ENCODE measurements around the gene SCFD2. TPM values are rescaled to one million over a fixed set of nuclear protein-coding genes. Genes with fewer than 3 reads are reported as not detected.

Gene SCFD2
- total RNA-seq (2022; extraction: Qiagen RNA extraction; ENCODE audit: low read depth) = 6.3 to 8.1 TPM (median 7.4 TPM) in 5 replicates

DNA sequence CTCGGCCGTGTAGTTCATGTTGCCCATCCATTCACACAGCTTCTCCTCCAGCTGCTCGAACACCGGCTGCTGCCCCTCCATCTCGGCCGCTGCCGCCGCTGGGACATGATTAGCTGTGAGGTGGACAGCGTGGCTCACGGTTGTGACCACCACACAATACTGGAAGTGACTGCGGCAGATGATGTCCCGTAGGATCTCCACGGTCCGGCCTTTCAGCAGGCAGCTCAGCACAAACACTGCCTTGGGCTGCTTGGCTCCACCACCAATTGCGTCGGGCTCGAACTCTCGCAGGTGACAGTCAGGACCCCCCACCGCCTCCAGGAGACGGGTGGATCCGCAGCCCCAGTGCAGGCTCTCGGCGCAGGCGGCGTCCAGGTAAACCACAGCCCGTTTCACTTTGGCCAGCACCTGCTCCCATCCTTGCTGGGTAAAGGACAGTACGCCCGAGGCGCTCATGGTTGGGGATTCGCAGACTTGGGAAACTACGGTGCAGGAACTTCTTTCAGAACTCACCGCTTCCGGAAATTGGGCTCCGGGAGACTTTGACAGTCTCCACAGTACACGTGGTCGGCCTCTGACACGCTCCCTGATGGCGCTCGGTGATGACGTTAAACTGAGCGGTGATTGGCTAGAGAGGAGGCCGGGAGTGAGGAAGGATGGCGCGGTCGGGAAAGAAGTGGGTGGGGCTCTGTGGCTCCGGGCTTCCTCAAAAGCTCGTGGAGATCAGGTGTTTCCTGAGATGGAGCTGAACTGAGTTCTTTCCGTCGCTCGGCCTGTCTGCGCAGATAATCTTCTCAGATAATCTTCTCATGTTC, at the start of gene SCFD2:
SCFD2 (minus strand) TSS at position 576 of the 815 bp plus-strand sequence.

GRCh38 chr4:53377319-53378170, 11.7 kb upstream of the SCFD2 start, which contains the start of gene FIP1L1:
TSS of gene FIP1L1 (plus strand) at chr4:53377641. CDS start at chr4:53377839, 198 bp downstream.

GRCh38 chr4:52861879-52862616, 503.8 kb downstream of the SCFD2 start, which contains the start of gene RASL11B:
TSS of gene RASL11B (plus strand) at chr4:52862317. CDS start at chr4:52862508, 191 bp downstream.

Other genes starting within 250 kb of the SCFD2 start
- 28.4 to 38.6 TPM (median 34.0 TPM) in 5 replicates for gene FIP1L1, start 11.6 kb upstream of the SCFD2 start, total RNA-seq (2022; extraction: Qiagen RNA extraction; ENCODE audit: low read depth)
- gene LNX1, start 225.4 kb upstream of the SCFD2 start, total RNA-seq (2022; extraction: Qiagen RNA extraction; ENCODE audit: low read depth) = 0.03 to 0.06 TPM in 2 of 5 replicates, not detected in the others

Measured in A549 treated with RU486 at 1 μM for 4 hours (cell line).